Endothelial cell of umbilical vein (primary cell): ENCODE data around the gene THAP9. TPM values are rescaled to one million over a fixed set of nuclear protein-coding genes. Genes with fewer than 3 reads are reported as not detected.

Source experiments
- BruUV-seq: library from RNA; stranded (reverse); fragments of 400-500 nt; replicated peaks from 2 replicates; lab custom pipeline; 2021; lab: Mats Ljungman, UMichigan
- CTCF ChIA-PET: fragments of 300-600, 350-600 bp; sonication (Branson Sonifier 250); formaldehyde crosslinking; loops from one replicate; lab custom pipeline; 2021; ENCODE audit warnings: antibody characterized with exemption, inconsistent platforms; lab: Charles Lee
- POLR2A ChIA-PET: fragments of 300-600, 350-600 bp; sonication (Branson Sonifier 250); formaldehyde crosslinking; loops from one replicate; lab custom pipeline; 2021; ENCODE audit warnings: antibody characterized with exemption, inconsistent platforms; lab: Charles Lee
- DNase-seq: peaks from one replicate; pipeline ENCODE4 v3.0.0-alpha.2; 2011; ENCODE audit warnings: low read depth, low spot score
- FAIRE-seq: peaks from 2 replicates; lab custom pipeline; 2011; peaks lifted over from hg19 to GRCh38; lab: Jason Lieb, UNC
- H2AFZ ChIP-seq: 2 replicates; pipeline ENCODE4 v1.6.0; 2012; ENCODE audit warnings: low read depth, low read length, control low read depth, inconsistent platforms
- H3K27ac ChIP-seq: 2 replicates; pipeline ENCODE4 v1.5.1; 2011; ENCODE audit warnings: low read depth, mild to moderate bottlenecking, control low read depth, low read length, moderate library complexity; ENCODE audit not compliant: insufficient read depth
- H3K27me3 ChIP-seq, 2 experiments: 2 replicates each; pipeline versions ENCODE4 v1.6.0 to v1.6.1; 2011; ENCODE audit warnings: low read length in 2 of 2, mixed read lengths in 1 of 2; ENCODE audit not compliant: control insufficient read depth in 2 of 2, insufficient read depth in 2 of 2
- H3K36me3 ChIP-seq, 2 experiments: 2 replicates in 1 of 2; 3 replicates in 1 of 2; pipeline ENCODE4 v1.5.1; 2011; ENCODE audit warnings: low read length in 2 of 2, mild to moderate bottlenecking in 1 of 2, moderate library complexity in 1 of 2; ENCODE audit not compliant: control insufficient read depth in 2 of 2, insufficient read depth in 2 of 2; ENCODE audit errors: extremely low read depth in 1 of 2
- H3K4me1 ChIP-seq: 3 replicates; pipeline ENCODE4 v1.5.1; 2011; ENCODE audit warnings: mild to moderate bottlenecking, low read length; ENCODE audit not compliant: control insufficient read depth, insufficient read depth; ENCODE audit errors: extremely low read depth
- H3K4me2 ChIP-seq: 2 replicates; pipeline ENCODE4 v1.6.1; 2011; ENCODE audit warnings: low read length, control low read depth, mixed read lengths; ENCODE audit not compliant: insufficient read depth
- H3K4me3 ChIP-seq, 3 experiments: fragments of 200-600 bp in 1 of 3; sonication (generic), shearing (Covaris generic) in 1 of 3; replicated peaks in 1 of 3; 2 replicates each; pipeline ENCODE4 v1.5.1; 2011 to 2016; ENCODE audit warnings: control low read depth in 3 of 3, low read length in 3 of 3, mild to moderate bottlenecking in 2 of 3, inconsistent platforms in 1 of 3, low read depth in 1 of 3, moderate library complexity in 1 of 3; ENCODE audit not compliant: insufficient read depth in 1 of 3
- H3K79me2 ChIP-seq: 2 replicates; pipeline ENCODE4 v1.6.0; 2012; ENCODE audit warnings: low read length, inconsistent platforms; ENCODE audit not compliant: control insufficient read depth, insufficient read depth
- H3K9ac ChIP-seq: replicated peaks from 2 replicates; pipeline ENCODE3; 2011; ENCODE audit warnings: low read length, control low read depth; ENCODE audit not compliant: insufficient read depth; ENCODE audit errors: extremely low read depth
- H3K9me1 ChIP-seq: replicated peaks from 3 replicates; pipeline ENCODE4 v1.6.0; 2011; ENCODE audit warnings: mild to moderate bottlenecking, low read length; ENCODE audit not compliant: control insufficient read depth, insufficient read depth; ENCODE audit errors: extremely low read depth
- H3K9me3 ChIP-seq: replicated peaks from 2 replicates; pipeline ENCODE4 v1.5.1; 2012; ENCODE audit warnings: low read length, inconsistent platforms; ENCODE audit not compliant: control insufficient read depth, insufficient read depth
- H4K20me1 ChIP-seq: replicated peaks from 2 replicates; pipeline ENCODE3; 2011; ENCODE audit warnings: mild to moderate bottlenecking, low read length; ENCODE audit not compliant: control insufficient read depth, insufficient read depth; ENCODE audit errors: extremely low read depth
- CTCF ChIP-seq, 2 donors: IDR thresholded peaks; 1 replicate in 1 of 2; 2 replicates in 1 of 2; pipeline ENCODE4 v1.5.1; 2011; ENCODE audit warnings: low read length in 2 of 2, mild to moderate bottlenecking in 2 of 2, moderate library complexity in 2 of 2, control low read depth in 1 of 2, inconsistent platforms in 1 of 2, low read depth in 1 of 2; ENCODE audit not compliant: insufficient read depth in 1 of 2; ENCODE audit errors: extremely low read depth in 1 of 2
- EZH2 ChIP-seq: IDR thresholded peaks from 2 replicates; pipeline ENCODE4 v1.6.1; 2012; ENCODE audit warnings: borderline replicate concordance, low read depth, mild to moderate bottlenecking, moderate library complexity, low read length, inconsistent platforms; ENCODE audit not compliant: severe bottlenecking
- FOS ChIP-seq: IDR thresholded peaks from 2 replicates; pipeline ENCODE4 v1.6.1; 2011; ENCODE audit warnings: mild to moderate bottlenecking, low read length, moderate library complexity, borderline replicate concordance; ENCODE audit not compliant: insufficient read depth
- GATA2 ChIP-seq: IDR thresholded peaks from 2 replicates; pipeline ENCODE4 v1.7.0; 2011; ENCODE audit warnings: low read depth, mild to moderate bottlenecking, moderate library complexity, mixed read lengths, low read length; ENCODE audit not compliant: insufficient read length, insufficient read depth
- JUN ChIP-seq: IDR thresholded peaks from 2 replicates; pipeline ENCODE4 v1.6.1; 2011; ENCODE audit warnings: borderline replicate concordance, low read depth; ENCODE audit not compliant: insufficient read length, insufficient read depth
- MAX ChIP-seq: IDR thresholded peaks from 2 replicates; pipeline ENCODE4 v1.6.1; 2011; ENCODE audit not compliant: insufficient read depth, insufficient read length
- MYC ChIP-seq: IDR thresholded peaks from one replicate; pipeline ENCODE4 v1.6.1; 2011; ENCODE audit warnings: mild to moderate bottlenecking, low read depth, low read length
- POLR2A ChIP-seq: IDR thresholded peaks from 2 replicates; pipeline ENCODE4 v1.6.1; 2012; ENCODE audit warnings: low read depth, mild to moderate bottlenecking, control low read depth, low read length
- POLR2AphosphoS5 ChIP-seq: IDR thresholded peaks from 2 replicates; pipeline ENCODE4 v1.6.1; 2012; ENCODE audit warnings: low read depth, mild to moderate bottlenecking, control low read depth, low read length, moderate library complexity; ENCODE audit not compliant: insufficient read depth
- dilution Hi-C: fragments of 300-500 bp; cut with MboI; formaldehyde crosslinking; loops from one replicate; pipeline ENCODE4 v1.15.0; 2019; ENCODE audit warnings: low sequenced_read_pairs; ENCODE audit not compliant: extremely low pct_ligation_motif_present
- intact Hi-C: fragments of 100-400 bp; cut with micrococcal nuclease; formaldehyde crosslinking; loops from one replicate; pipeline ENCODE4 v1.10.0; 2022
- polyA plus RNA-seq, 4 experiments: library from polyadenylated mRNA; depleted of rRNA in 3 of 4; stranded (reverse) in 3 of 4; unstranded in 1 of 4; fragments of >200 nt; gene quantifications; 2 replicates each; pipeline versions ENCODE4 v1.2.1 to v1.2.3, GENCODE V29; 2011 to 2012; ENCODE audit warnings: missing spikeins in 1 of 4
- total RNA-seq: library from RNA; stranded (reverse); gene quantifications from 2 replicates; pipeline ENCODE4 v1.2.3, GENCODE V29; 2021

Gene THAP9
- total and polyA plus RNA-seq, 2 donors (not counting 3 experiments of a cell fraction or from before 2014, with no cell fraction given) = 0.86 to 1.7 TPM

- Histone ChIP-seq H4K20me1 (no peaks in the 10 kb centered on the region), H3K27me3 (no peaks in the 10 kb centered on the region), H3K4me3 (no peak overlapping the region), H3K36me3 (peaks cover 23 to 39% of the 10 kb centered on the region in 2 experiments), H3K9me1 (no peaks in the 10 kb centered on the region), H3K9me3 (no peaks in the 10 kb centered on the region), H3K79me2 (peaks cover 30% of the 10 kb centered on the region), H3K4me1 (peaks cover 20% of the 10 kb centered on the region), H3K27ac (no peak overlapping the region), H3K4me2 (no peak overlapping the region), H2AFZ (no peak overlapping the region), H3K9ac (no peak overlapping the region)
- no TSS peak for BruUV-seq
- FAIRE-seq (no peak), DNase-seq (no peak)
- intact Hi-C loops (no loop called here), dilution Hi-C loops (no loop called here)
- CTCF ChIA-PET = no interaction called here
- TF ChIP-seq GATA2 = no peak
- TF ChIP-seq POLR2AphosphoS5 = no peak
- TF ChIP-seq MYC = no peak
- no peak for TF ChIP-seq JUN
- TF ChIP-seq MAX = no peak
- TF ChIP-seq EZH2 = no peak
- TF ChIP-seq FOS = no peak
- TF ChIP-seq CTCF (IDR thresholded peaks at IDR 0.05; ENCODE audit: extremely low read depth in 1 of 2, insufficient read depth in 1 of 2, low read depth in 1 of 2, low read length in 2 of 2) = no peak
- TF ChIP-seq POLR2A = no peak
- POLR2A ChIA-PET = no interaction called here
Measured at GRCh38 chr4:82868572-82868971, 32.0 kb upstream of the THAP9 start.
